PC-3 (cell line): Measurements from ENCODE around the gene MBD6. TPM values are rescaled to one million over a fixed set of nuclear protein-coding genes. Genes with fewer than 3 reads are reported as not detected.
A peak's percentile ranks its signal among the peaks of the same experiment; 100 is the strongest.

Source experiments
- ATAC-seq: fragments of 200-7000 bp; cut with Tn5 transposase; 2 replicates; pipeline ENCODE4 v1.9.1; 2020; ENCODE audit warnings: mild to moderate bottlenecking, moderate library complexity
- BruUV-seq: library from RNA; stranded (reverse); fragments of 400-500 nt; replicated peaks from 2 replicates; lab custom pipeline; 2021; lab: Mats Ljungman, UMichigan
- CTCF ChIA-PET: fragments of 300-600 bp; sonication (Branson Sonifier 250); formaldehyde crosslinking; loops from one replicate; lab custom pipeline; 2022; ENCODE audit warnings: antibody characterized with exemption; lab: Charles Lee
- POLR2A ChIA-PET: fragments of 300-600 bp; sonication (Branson Sonifier 250); formaldehyde crosslinking; loops from one replicate; lab custom pipeline; 2022; ENCODE audit warnings: antibody characterized with exemption; ENCODE audit not compliant: unreplicated experiment; lab: Charles Lee
- DNase-seq: peaks from one replicate; pipeline ENCODE4 v3.0.0-alpha.2; 2015
- H2AFZ ChIP-seq: fragments of 300-600 bp; sonication (generic); 2 replicates; pipeline ENCODE4 v1.6.0; 2016; ENCODE audit warnings: antibody characterized with exemption, low read length
- H3F3A ChIP-seq: fragments of 300-600 bp; sonication (generic); one replicate; pipeline ENCODE4 v1.6.0; 2017; ENCODE audit warnings: antibody characterized with exemption, low read length, control low read depth, mild to moderate bottlenecking; ENCODE audit not compliant: unreplicated experiment
- H3K27ac ChIP-seq: fragments of 300-600 bp; sonication (generic); 2 replicates; pipeline ENCODE4 v1.5.1; 2016; ENCODE audit warnings: mild to moderate bottlenecking, low read length
- H3K27me3 ChIP-seq: fragments of 300-600 bp; sonication (generic); 2 replicates; pipeline ENCODE4 v1.6.1; 2016; ENCODE audit warnings: low read length, mixed read lengths
- H3K36me3 ChIP-seq: fragments of 300-600 bp; sonication (generic); 2 replicates; pipeline ENCODE4 v1.6.1; 2016; ENCODE audit warnings: low read depth, mixed run types, low read length, mixed read lengths
- H3K4me1 ChIP-seq: fragments of 300-600 bp; sonication (generic); 2 replicates; pipeline ENCODE4 v1.5.1; 2016; ENCODE audit warnings: low read length; ENCODE audit not compliant: insufficient read depth
- H3K4me2 ChIP-seq: fragments of 300-600 bp; sonication (generic); 2 replicates; pipeline ENCODE4 v1.6.0; 2016; ENCODE audit warnings: low read length
- H3K4me3 ChIP-seq: fragments of 300-600 bp; sonication (generic); 2 replicates; pipeline ENCODE4 v1.5.1; 2016; ENCODE audit warnings: mild to moderate bottlenecking, low read length, mixed read lengths
- H3K79me2 ChIP-seq: fragments of 300-600 bp; sonication (generic); 2 replicates; pipeline ENCODE4 v1.6.1; 2017; ENCODE audit warnings: low read length, mixed read lengths
- H3K9ac ChIP-seq: fragments of 300-600 bp; sonication (generic); 2 replicates; pipeline ENCODE4 v1.6.0; 2016; ENCODE audit warnings: mild to moderate bottlenecking, low read length
- H3K9me2 ChIP-seq: fragments of 300-600 bp; sonication (generic); replicated peaks from 2 replicates; pipeline ENCODE4 v1.6.1; 2016; ENCODE audit warnings: mixed run types, low read length, mixed read lengths
- H3K9me3 ChIP-seq: fragments of 300-600 bp; sonication (generic); 2 replicates; pipeline ENCODE4 v1.6.1; 2016; ENCODE audit warnings: low read length, mixed read lengths
- H4K20me1 ChIP-seq: fragments of 300-600 bp; sonication (generic); 2 replicates; pipeline ENCODE4 v1.6.1; 2016; ENCODE audit warnings: low read length, mixed read lengths
- CTCF ChIP-seq: fragments of 300-600 bp; sonication (generic); conservative IDR thresholded peaks from 2 replicates; pipeline ENCODE4 v1.5.1; 2017; ENCODE audit warnings: antibody characterized with exemption, low read depth, mild to moderate bottlenecking, low read length
- EZH2 ChIP-seq: fragments of 300-600 bp; sonication (generic); IDR thresholded peaks from one replicate; pipeline ENCODE4 v1.6.1; 2017; ENCODE audit warnings: antibody characterized with exemption, mild to moderate bottlenecking, low read length; ENCODE audit not compliant: unreplicated experiment
- EZH2phosphoT487 ChIP-seq: fragments of 300-600 bp; sonication (generic); IDR thresholded peaks from 2 replicates; pipeline ENCODE4 v1.6.1; 2018; ENCODE audit warnings: mild to moderate bottlenecking, antibody characterized with exemption, low read length, borderline replicate concordance
- intact Hi-C: fragments of 100-400 bp; cut with micrococcal nuclease; formaldehyde crosslinking; loops from 2 replicates; pipeline ENCODE4 v1.9.0; 2023
- total RNA-seq: library from RNA; depleted of rRNA; stranded (reverse); fragments of >200 nt; gene quantifications from 2 replicates; pipeline ENCODE4 v1.2.3, GENCODE V29; 2014

MBD6 gene
- total RNA-seq, 1 experiment from 2014 or later, result 13.2 TPM

- Histone ChIP-seq H3K79me2 (peaks cover 26% of the 10 kb centered on the region), H3K4me2 (no peak overlapping the region), H3F3A (no peaks in the 10 kb centered on the region), H3K4me1 (peaks cover 15% of the 10 kb centered on the region), H3K9ac (no peak overlapping the region), H3K9me2 (no peaks in the 10 kb centered on the region), H3K9me3 (no peaks in the 10 kb centered on the region), H3K36me3 (peaks cover 19% of the 10 kb centered on the region; the same call in 1 of the 2 replicates), H3K27ac (no peak overlapping the region), H4K20me1 (no peaks in the 10 kb centered on the region), H3K4me3 (no peak overlapping the region), H2AFZ (no peak overlapping the region), H3K27me3 (no peaks in the 10 kb centered on the region)
- DNase-seq (peak; percentile 29), ATAC-seq (no peak)
- no TSS peak for BruUV-seq
- intact Hi-C loops, result no loop called here
- POLR2A ChIA-PET, result interaction anchor here (0.6 kb wide), 1 partner anchor 41 kb away, joined by 3 read pairs; no protein-coding TSS in a partner anchor
- TF ChIP-seq CTCF, result no peak
- TF ChIP-seq EZH2, result no peak
- no peak for TF ChIP-seq EZH2phosphoT487
- CTCF ChIA-PET, result no interaction called here
Measured at GRCh38 chr12:57543581-57543980, 21.0 kb downstream of the MBD6 start.

GRCh38 chr12:57545809-57546437 is 23.3 kb downstream of the MBD6 start:
- Histone ChIP-seq H2AFZ (peak overlapping the region; percentile 86), H3K36me3 (peaks cover 8% of the 10 kb centered on the region; the same call in 1 of the 2 replicates), H3K4me1 (peaks cover 15% of the 10 kb centered on the region), H3K4me2 (peak overlapping the region; percentile 90), H3K4me3 (peak overlapping the region; percentile 89), H3K27ac (peak overlapping the region; percentile 49), H3F3A (no peaks in the 10 kb centered on the region), H3K27me3 (no peaks in the 10 kb centered on the region), H3K9me2 (no peaks in the 10 kb centered on the region), H3K9me3 (no peaks in the 10 kb centered on the region), H3K79me2 (peaks cover 26% of the 10 kb centered on the region), H4K20me1 (no peaks in the 10 kb centered on the region), H3K9ac (peak overlapping the region; percentile 99)
- POLR2A ChIA-PET, result no interaction called here
- CTCF ChIA-PET, result no interaction called here
- no peak for TF ChIP-seq CTCF
- no peak for TF ChIP-seq EZH2
- no peak for TF ChIP-seq EZH2phosphoT487
- DNase-seq, result peak; percentile 69
- intact Hi-C loops, result loop anchor here (2.0 kb wide), 1 partner anchor 37 kb away; no protein-coding TSS in a partner anchor
- TSS peak; percentile 33 for BruUV-seq
- peak; percentile 23 for ATAC-seq
